ENCODE results near the gene UGT1A9.

Gene UGT1A9

GRCh38 chr2:233800208-233800607 lies 128.5 kb downstream of the UGT1A9 start:
- FAIRE-seq: no peak

GRCh38 chr2:233801357-233802131 lies 129.8 kb downstream of the UGT1A9 start:
- no peak for FAIRE-seq

- no peak for FAIRE-seq
Observed at GRCh38 chr2:233802132-233802815, 130.6 kb downstream of the UGT1A9 start.

GRCh38 chr2:233803292-233803911 lies 131.7 kb downstream of the UGT1A9 start:
- no peak for FAIRE-seq

- FAIRE-seq: no peak
Observed at GRCh38 chr2:233803994-233804393, 132.3 kb downstream of the UGT1A9 start.

- no peak for FAIRE-seq
Observed at GRCh38 chr2:233807215-233807865, 135.6 kb downstream of the UGT1A9 start.

GRCh38 chr2:233807966-233808935 lies 136.6 kb downstream of the UGT1A9 start:
- no peak for FAIRE-seq

GRCh38 chr2:233810385-233810784 lies 138.7 kb downstream of the UGT1A9 start:
- no peak for FAIRE-seq

- FAIRE-seq: no peak
Observed at GRCh38 chr2:233811087-233811486, 139.4 kb downstream of the UGT1A9 start.

- FAIRE-seq: no peak
Observed at GRCh38 chr2:233811732-233812131, 140.0 kb downstream of the UGT1A9 start.

GRCh38 chr2:233813236-233814055 lies 141.7 kb downstream of the UGT1A9 start:
- no peak for FAIRE-seq

- FAIRE-seq: no peak
Observed at GRCh38 chr2:233814056-233814835, 142.5 kb downstream of the UGT1A9 start.

- no peak for FAIRE-seq
Observed at GRCh38 chr2:233815861-233816260, 144.2 kb downstream of the UGT1A9 start.

- no peak for FAIRE-seq
Observed at GRCh38 chr2:233816334-233816733, 144.6 kb downstream of the UGT1A9 start.

GRCh38 chr2:233816771-233817170 lies 145.1 kb downstream of the UGT1A9 start:
- FAIRE-seq: no peak

- no peak for FAIRE-seq
Observed at GRCh38 chr2:233817361-233817911, 145.7 kb downstream of the UGT1A9 start.

GRCh38 chr2:233817995-233818638 lies 146.4 kb downstream of the UGT1A9 start:
- no peak for FAIRE-seq

- no peak for FAIRE-seq
Observed at GRCh38 chr2:233818639-233819621, 147.2 kb downstream of the UGT1A9 start.

Data from colon (tissue), 2 donors.